ENCODE results near the gene SH2D3A.

The SH2D3A gene

DNA sequence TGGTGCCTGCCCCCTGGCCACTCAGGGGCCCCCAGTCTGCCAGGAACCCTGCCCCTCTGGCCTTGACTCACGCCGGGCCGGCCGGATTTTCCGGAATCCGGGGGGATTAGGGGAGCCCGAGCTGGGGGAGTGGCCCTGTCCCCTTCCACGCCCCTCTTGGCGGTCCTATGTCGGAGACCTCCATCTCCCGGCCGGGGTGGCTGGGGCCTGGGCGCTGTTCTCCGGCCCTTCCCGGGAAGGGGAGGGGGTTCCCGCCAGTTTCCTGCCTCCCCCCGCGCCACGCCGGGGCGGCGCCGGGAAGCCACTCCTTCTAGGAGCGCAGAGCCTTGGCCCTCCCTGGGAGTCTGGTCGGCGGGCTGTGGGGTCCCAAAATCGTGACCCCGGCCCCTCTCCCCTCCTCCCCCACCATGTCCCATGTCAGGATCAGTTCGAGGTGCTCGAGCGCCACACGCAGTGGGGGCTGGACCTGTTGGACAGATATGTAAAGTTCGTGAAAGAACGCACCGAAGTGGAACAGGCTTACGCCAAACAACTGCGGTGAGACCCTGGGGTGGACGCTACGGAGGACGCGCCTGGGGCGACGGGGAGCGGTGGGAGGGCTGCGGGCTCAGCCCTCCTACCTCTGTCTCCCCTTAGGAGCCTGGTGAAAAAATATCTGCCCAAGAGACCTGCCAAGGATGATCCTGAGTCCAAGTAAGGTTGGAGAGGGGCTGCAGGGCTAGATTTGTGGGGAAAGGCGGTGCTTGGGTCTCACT, 26.5 kb downstream of the SH2D3A start:
- peaks cover 48 to 54% of the 10 kb centered on the region in 2 experiments for H3K4me1 ChIP-seq (ENCODE audit: control insufficient read depth in 1 of 2, insufficient read depth in 1 of 2, low read depth in 1 of 2, low read length in 1 of 2)
- no peaks in the 10 kb centered on the region for H3K9me3 ChIP-seq
- H3K36me3 ChIP-seq: no peaks in the 10 kb centered on the region
- peaks cover 46% of the 10 kb centered on the region for H3K27me3 ChIP-seq
- peak overlapping the region; percentile 16 for H3K27ac ChIP-seq
- H3K4me3 ChIP-seq (ENCODE audit: low read depth in 1 of 2, low read length in 1 of 2): peak overlapping the region; percentile 43 to 50
- TF ChIP-seq, protein P1, sequence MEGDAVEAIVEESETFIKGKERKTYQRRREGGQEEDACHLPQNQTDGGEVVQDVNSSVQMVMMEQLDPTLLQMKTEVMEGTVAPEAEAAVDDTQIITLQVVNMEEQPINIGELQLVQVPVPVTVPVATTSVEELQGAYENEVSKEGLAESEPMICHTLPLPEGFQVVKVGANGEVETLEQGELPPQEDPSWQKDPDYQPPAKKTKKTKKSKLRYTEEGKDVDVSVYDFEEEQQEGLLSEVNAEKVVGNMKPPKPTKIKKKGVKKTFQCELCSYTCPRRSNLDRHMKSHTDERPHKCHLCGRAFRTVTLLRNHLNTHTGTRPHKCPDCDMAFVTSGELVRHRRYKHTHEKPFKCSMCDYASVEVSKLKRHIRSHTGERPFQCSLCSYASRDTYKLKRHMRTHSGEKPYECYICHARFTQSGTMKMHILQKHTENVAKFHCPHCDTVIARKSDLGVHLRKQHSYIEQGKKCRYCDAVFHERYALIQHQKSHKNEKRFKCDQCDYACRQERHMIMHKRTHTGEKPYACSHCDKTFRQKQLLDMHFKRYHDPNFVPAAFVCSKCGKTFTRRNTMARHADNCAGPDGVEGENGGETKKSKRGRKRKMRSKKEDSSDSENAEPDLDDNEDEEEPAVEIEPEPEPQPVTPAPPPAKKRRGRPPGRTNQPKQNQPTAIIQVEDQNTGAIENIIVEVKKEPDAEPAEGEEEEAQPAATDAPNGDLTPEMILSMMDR (IDR thresholded peaks at IDR 0.05): no peak

DNA sequence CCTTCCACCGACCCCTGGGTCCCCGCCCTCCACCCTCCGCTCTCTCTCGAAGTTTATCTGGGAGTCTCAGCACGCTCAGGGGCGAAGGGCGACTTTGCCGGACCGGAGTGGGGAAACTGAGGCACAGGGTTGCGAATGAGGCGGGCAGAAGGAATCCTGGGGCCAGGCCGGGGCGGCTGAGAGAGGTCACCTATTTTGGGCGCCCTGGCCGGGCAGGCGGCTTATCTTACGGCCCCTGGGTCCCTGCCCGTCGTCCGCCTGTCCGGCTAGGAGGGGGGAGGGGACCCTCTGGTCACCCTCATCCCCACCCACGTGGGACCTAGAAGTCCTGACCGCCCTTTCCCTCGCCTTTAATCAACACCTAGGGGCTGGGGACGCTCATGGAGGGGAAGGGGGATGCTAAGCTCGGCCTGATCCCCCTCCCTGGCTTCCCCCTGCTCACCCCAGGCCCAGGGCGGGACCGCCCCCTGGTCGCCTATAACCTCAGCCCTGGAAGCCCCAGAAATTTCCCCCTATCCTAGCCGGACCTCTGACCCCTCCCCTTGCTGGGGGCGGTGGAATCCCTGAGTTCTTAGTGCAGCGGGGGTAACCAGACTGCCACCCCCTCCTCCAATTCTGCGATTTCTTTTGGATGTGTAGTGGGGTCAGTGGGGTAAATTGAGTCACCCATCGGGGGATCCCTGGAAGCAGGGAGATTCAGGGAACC, 27.2 kb downstream of the SH2D3A start:
- peaks cover 5% of the 10 kb centered on the region for H3K36me3 ChIP-seq
- no peaks in the 10 kb centered on the region for H3K9me3 ChIP-seq
- no peak overlapping the region for H3K27ac ChIP-seq
- TF ChIP-seq, protein P1 (IDR thresholded peaks at IDR 0.05): no peak
- peaks cover 53 to 59% of the 10 kb centered on the region in 2 experiments for H3K4me1 ChIP-seq (ENCODE audit: control insufficient read depth in 1 of 2, insufficient read depth in 1 of 2, low read depth in 1 of 2, low read length in 1 of 2)
- peaks cover 46% of the 10 kb centered on the region for H3K27me3 ChIP-seq
- H3K4me3 ChIP-seq (ENCODE audit: low read depth in 1 of 2, low read length in 1 of 2): peak overlapping the region; percentile 43 to 50

DNA sequence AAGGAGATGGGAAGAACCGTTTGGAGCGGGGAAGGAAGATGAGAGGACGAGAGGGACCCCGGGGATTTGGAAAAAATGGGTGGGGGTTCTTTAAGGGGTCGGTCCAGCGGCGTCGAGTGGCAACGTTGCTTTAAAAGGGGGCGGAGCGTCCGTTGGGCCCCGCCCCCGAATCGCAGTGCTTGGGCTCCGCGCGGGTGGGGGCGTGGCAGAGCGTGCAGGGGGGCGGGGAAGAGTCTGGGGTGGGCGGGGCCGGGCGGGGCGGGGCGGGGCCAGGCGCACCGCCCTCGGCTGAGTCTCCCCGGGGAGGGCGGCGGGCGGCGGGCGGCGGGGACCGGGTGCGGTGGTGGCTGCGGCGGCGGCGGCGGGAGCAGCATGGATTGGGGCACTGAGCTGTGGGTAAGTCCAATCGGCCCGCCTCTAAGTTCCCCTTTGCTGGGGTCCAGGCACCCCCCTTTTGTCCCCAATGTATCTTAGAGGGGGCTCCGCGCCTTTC, 27.8 kb downstream of the SH2D3A start, which contains the start of gene TRIP10:
Gene TRIP10 (plus strand): TSS at position 291 of the 493 bp plus-strand sequence. CDS start 82 bp downstream, at position 373.
- TF ChIP-seq, protein P1 (IDR thresholded peaks at IDR 0.05): peak; percentile 7
- peak within 1 kb of the TSS; percentile 91 for H3K27ac ChIP-seq
- H3K36me3 ChIP-seq: peaks cover 7% of the 10 kb centered on the region
- H3K9me3 ChIP-seq: no peaks in the 10 kb centered on the region
- H3K4me3 ChIP-seq (ENCODE audit: low read depth in 1 of 2, low read length in 1 of 2): peak within 1 kb of the TSS; percentile 43 to 99
- H3K4me1 ChIP-seq (ENCODE audit: control insufficient read depth in 1 of 2, insufficient read depth in 1 of 2, low read depth in 1 of 2, low read length in 1 of 2): peaks cover 53 to 59% of the 10 kb centered on the region in 2 experiments
- peaks cover 42% of the 10 kb centered on the region for H3K27me3 ChIP-seq

DNA sequence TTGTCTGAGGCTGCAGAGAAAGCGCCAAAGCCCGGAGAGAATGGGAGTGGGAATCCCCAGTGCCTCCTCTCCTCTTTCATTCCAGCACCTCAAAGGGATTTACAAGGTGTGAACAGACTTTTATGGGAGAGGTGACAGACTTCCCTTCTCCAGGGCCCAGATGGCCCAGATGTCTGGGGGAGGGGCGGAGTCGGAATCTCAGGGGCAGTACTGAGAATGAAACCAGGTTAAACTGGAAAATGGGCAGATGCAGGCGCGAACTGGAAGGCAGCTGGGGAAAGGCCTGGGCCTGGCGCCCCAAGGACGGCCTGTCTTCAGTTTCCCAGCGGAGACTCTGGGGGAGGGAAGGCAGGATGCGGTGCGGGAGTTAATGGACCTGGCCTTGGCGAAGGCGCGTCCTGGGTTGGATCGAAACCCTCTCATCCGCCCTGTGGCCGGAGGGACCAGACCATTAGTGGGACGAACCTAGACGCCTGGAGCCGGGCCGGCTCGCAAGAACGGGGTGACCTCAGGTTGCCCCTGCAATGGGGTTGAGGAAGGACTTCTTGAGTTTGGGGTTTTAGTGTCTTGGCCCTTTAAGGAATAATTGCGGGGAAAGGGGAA, 28.3 kb downstream of the SH2D3A start:
- peaks cover 53 to 59% of the 10 kb centered on the region in 2 experiments for H3K4me1 ChIP-seq (ENCODE audit: control insufficient read depth in 1 of 2, insufficient read depth in 1 of 2, low read depth in 1 of 2, low read length in 1 of 2)

More for the DNA sequence above, 28.3 kb downstream of the SH2D3A start:
- TF ChIP-seq, protein P1 (IDR thresholded peaks at IDR 0.05): no peak
- Histone ChIP-seq H3K9me3 (no peaks in the 10 kb centered on the region), H3K4me3 (ENCODE audit: low read depth in 1 of 2, low read length in 1 of 2) (peak overlapping the region; percentile 27 to 99), H3K36me3 (peaks cover 12% of the 10 kb centered on the region), H3K27ac (peak overlapping the region; percentile 91), H3K27me3 (peaks cover 38% of the 10 kb centered on the region)

Measured in neutrophil (primary cell).